Lower lobe of right lung (tissue), 2 donors: ENCODE data around the gene TMEM232. TPM values are rescaled to one million over a fixed set of nuclear protein-coding genes. Genes with fewer than 3 reads are reported as not detected.

Experiments used
- ATAC-seq, 2 donors: fragments of 200-7000 bp; cut with Tn5 transposase; one replicate each; pipeline ENCODE4 v1.9.1; 2020 to 2022; ENCODE audit warnings: mild to moderate bottlenecking in 2 of 2, moderate library complexity in 2 of 2
- DNase-seq: peaks from one replicate; pipeline ENCODE4 v3.0.0-alpha.2; 2020
- H3K27ac ChIP-seq: fragments of 200-600 bp; one replicate; pipeline ENCODE4 v1.8.0; 2022
- H3K27me3 ChIP-seq: fragments of 200-600 bp; one replicate; pipeline ENCODE4 v1.8.0; 2022; ENCODE audit warnings: low read depth
- H3K36me3 ChIP-seq: fragments of 200-600 bp; one replicate; pipeline ENCODE4 v1.8.0; 2022; ENCODE audit warnings: mild to moderate bottlenecking
- H3K4me1 ChIP-seq: fragments of 200-600 bp; one replicate; pipeline ENCODE4 v1.8.0; 2022
- H3K4me3 ChIP-seq: fragments of 200-600 bp; one replicate; pipeline ENCODE4 v1.8.0; 2022; ENCODE audit warnings: mild to moderate bottlenecking
- H3K9me3 ChIP-seq: fragments of 200-600 bp; one replicate; pipeline ENCODE4 v1.8.0; 2022
- CTCF ChIP-seq: fragments of 200-600 bp; IDR thresholded peaks from one replicate; pipeline ENCODE4 v1.8.0; 2022; ENCODE audit warnings: antibody characterized with exemption, mild to moderate bottlenecking
- intact Hi-C: fragments of 100-400 bp; cut with DNase I; formaldehyde crosslinking; loops from one replicate; pipeline ENCODE4 v1.11.0; 2022
- total RNA-seq: library from RNA; stranded (reverse); fragmentation: NEBNext Ultra II Directional; extraction: Animal tissue kit (Norgen Biotek cat#: 25700); gene quantifications from one replicate; pipeline ENCODE4 v1.2.1, GENCODE V29; 2021
- donor health status: DM: no; HTN: yes; CAD: no; lungs with severe emphysema.

Gene TMEM232
- total RNA-seq, 1 donor from 2014 or later, result 11.4 TPM

- no peaks in the 10 kb centered on the region for H3K36me3 ChIP-seq
- H3K4me1 ChIP-seq, result no peaks in the 10 kb centered on the region
- no peak for ATAC-seq
- no peak for DNase-seq
- no peak for TF ChIP-seq CTCF
- H3K27ac ChIP-seq, result no peak overlapping the region
- H3K27me3 ChIP-seq, result no peaks in the 10 kb centered on the region
- peaks cover 9% of the 10 kb centered on the region for H3K9me3 ChIP-seq
- intact Hi-C loops, result no loop called here
- H3K4me3 ChIP-seq, result no peak overlapping the region
Measured at GRCh38 chr5:110549301-110549700, 177.2 kb downstream of the TMEM232 start.

GRCh38 chr5:110548171-110548570 is 178.3 kb downstream of the TMEM232 start:
- Histone ChIP-seq H3K9me3 (peaks cover 6% of the 10 kb centered on the region), H3K36me3 (no peaks in the 10 kb centered on the region), H3K4me3 (no peak overlapping the region), H3K27me3 (no peaks in the 10 kb centered on the region), H3K27ac (no peak overlapping the region), H3K4me1 (no peaks in the 10 kb centered on the region)
- TF ChIP-seq CTCF, result no peak
- ATAC-seq (no peak), DNase-seq (no peak)
- intact Hi-C loops, result no loop called here

- intact Hi-C loops, result no loop called here
- no peak for DNase-seq
- Histone ChIP-seq H3K9me3 (no peaks in the 10 kb centered on the region), H3K27me3 (no peaks in the 10 kb centered on the region), H3K36me3 (no peaks in the 10 kb centered on the region), H3K4me1 (no peaks in the 10 kb centered on the region), H3K27ac (no peak overlapping the region), H3K4me3 (no peak overlapping the region)
- ATAC-seq, result no peak
- no peak for TF ChIP-seq CTCF
Measured at GRCh38 chr5:110547495-110547894, 179.0 kb downstream of the TMEM232 start.

- DNase-seq, result no peak
- no peak for ATAC-seq
- intact Hi-C loops, result no loop called here
- Histone ChIP-seq H3K27me3 (no peaks in the 10 kb centered on the region), H3K36me3 (no peaks in the 10 kb centered on the region), H3K4me3 (no peak overlapping the region), H3K4me1 (no peaks in the 10 kb centered on the region), H3K27ac (no peak overlapping the region), H3K9me3 (no peaks in the 10 kb centered on the region)
- TF ChIP-seq CTCF, result no peak
Measured at GRCh38 chr5:110545716-110546115, 180.8 kb downstream of the TMEM232 start.

- no peak overlapping the region for H3K4me3 ChIP-seq
- H3K4me1 ChIP-seq, result no peaks in the 10 kb centered on the region
- TF ChIP-seq CTCF, result no peak
- intact Hi-C loops, result no loop called here
- H3K9me3 ChIP-seq, result no peaks in the 10 kb centered on the region
- no peaks in the 10 kb centered on the region for H3K36me3 ChIP-seq
- H3K27me3 ChIP-seq, result no peaks in the 10 kb centered on the region
- no peak for DNase-seq
- no peak for ATAC-seq
- no peak overlapping the region for H3K27ac ChIP-seq
Measured at GRCh38 chr5:110544603-110545002, 181.9 kb downstream of the TMEM232 start.

- intact Hi-C loops, result no loop called here
- Histone ChIP-seq H3K9me3 (no peaks in the 10 kb centered on the region), H3K4me1 (no peaks in the 10 kb centered on the region), H3K4me3 (no peak overlapping the region), H3K27ac (no peak overlapping the region), H3K36me3 (no peaks in the 10 kb centered on the region), H3K27me3 (no peaks in the 10 kb centered on the region)
- DNase-seq, result no peak
- ATAC-seq, result no peak
- TF ChIP-seq CTCF, result no peak
Measured at GRCh38 chr5:110542949-110543348, 183.5 kb downstream of the TMEM232 start.
